ENCODE data around the gene TM4SF5. TPM values are rescaled to one million over a fixed set of nuclear protein-coding genes. Genes with fewer than 3 reads are reported as not detected.

The TM4SF5 gene
- polyA plus RNA-seq, 12 donors, result 0.43 TPM; not detected in 11

GRCh38 chr17:4744999-4745969 lies 26.4 kb upstream of the TM4SF5 start:
- DNase-seq, result no peak

- no peak for DNase-seq
These were observed 23.8 kb upstream of the TM4SF5 start for GRCh38 chr17:4747847-4748246.

GRCh38 chr17:4748686-4749085 lies 23.0 kb upstream of the TM4SF5 start:
- no peak for DNase-seq

- DNase-seq, result no peak
These were observed 21.1 kb upstream of the TM4SF5 start for GRCh38 chr17:4750606-4751005.

GRCh38 chr17:4751932-4752331 lies 19.8 kb upstream of the TM4SF5 start:
- no peak for DNase-seq

GRCh38 chr17:4753392-4753791 lies 18.3 kb upstream of the TM4SF5 start:
- no peak for DNase-seq

GRCh38 chr17:4759776-4760236 lies 11.9 kb upstream of the TM4SF5 start:
- DNase-seq, result no peak

- DNase-seq, result no peak
These were observed 7.1 kb upstream of the TM4SF5 start for GRCh38 chr17:4764595-4764994.

GRCh38 chr17:4766201-4766600 lies 5.5 kb upstream of the TM4SF5 start:
- DNase-seq, result no peak

GRCh38 chr17:4766723-4767122 lies 5.0 kb upstream of the TM4SF5 start:
- no peak for DNase-seq

- DNase-seq, result no peak
These were observed 3.4 kb upstream of the TM4SF5 start for GRCh38 chr17:4768298-4768697.

- DNase-seq, result no peak
These were observed 2.1 kb upstream of the TM4SF5 start for GRCh38 chr17:4769628-4770027.

- no peak for DNase-seq
These were observed 538 bp downstream of the TM4SF5 start for GRCh38 chr17:4772235-4772613.

GRCh38 chr17:4777969-4778760 lies 6.5 kb downstream of the TM4SF5 start:
- DNase-seq, result no peak

- DNase-seq, result no peak
These were observed 8.8 kb downstream of the TM4SF5 start for GRCh38 chr17:4780325-4780955.

GRCh38 chr17:4782652-4783051 lies 11.0 kb downstream of the TM4SF5 start:
- DNase-seq, result no peak

- DNase-seq, result no peak
These were observed 13.8 kb downstream of the TM4SF5 start for GRCh38 chr17:4785311-4786105.

- DNase-seq, result no peak
These were observed 14.4 kb downstream of the TM4SF5 start, which contains the start of gene VMO1 for GRCh38 chr17:4786106-4786511. TSS of gene VMO1 (minus strand) at chr17:4786364. CDS start at chr17:4786352, 12 bp downstream.

- no peak for DNase-seq
These were observed 14.8 kb downstream of the TM4SF5 start for GRCh38 chr17:4786516-4786915.

GRCh38 chr17:4788159-4788806 lies 16.6 kb downstream of the TM4SF5 start:
- no peak for DNase-seq

Measured in muscle of arm (tissue), 12 donors.